ENCODE results near the gene TIMELESS. TPM values are rescaled to one million over a fixed set of nuclear protein-coding genes. Genes with fewer than 3 reads are reported as not detected.

TIMELESS gene
- total and polyA plus RNA-seq, 10 of the 15 experiments (the other 5 are each of a cell fraction or from before 2014, with no cell fraction given): 5.8 to 57.8 (median 31.8) TPM

GRCh38 chr12:56431850-56432249 is 17.4 kb downstream of the TIMELESS start (continued):
- TF ChIP-seq RB1 (IDR thresholded peaks at IDR 0.05; ENCODE audit: borderline replicate concordance): no peak

GRCh38 chr12:56431288-56431687 is 17.9 kb downstream of the TIMELESS start:
- CTCF ChIA-PET: interaction anchor here (0.7 kb wide), 1 partner anchor 353 kb away, joined by 3 read pairs; no protein-coding TSS in a partner anchor
- no peak overlapping the region for H3K27ac ChIP-seq (ENCODE audit: control insufficient read depth, insufficient read depth)
- H3K9ac ChIP-seq (ENCODE audit: control insufficient read depth, insufficient read depth, low read length): no peak overlapping the region
- H2AFZ ChIP-seq (ENCODE audit: control insufficient read depth, low read depth, low read length): no peak overlapping the region
- H3K36me3 ChIP-seq (ENCODE audit: control insufficient read depth in 2 of 2, insufficient read depth in 2 of 2, low read length in 1 of 2): peaks cover 17 to 19% of the 10 kb centered on the region in 2 experiments; a peak in 3 of 4 replicates
- no peaks in the 10 kb centered on the region for H3K27me3 ChIP-seq (replicated peaks in 1 of 2; ENCODE audit: control insufficient read depth in 2 of 2, insufficient read depth in 2 of 2, low read length in 1 of 2)
- TF ChIP-seq GATAD2B (conservative IDR thresholded peaks at IDR 0.05; ENCODE audit: low read depth): no peak
- no peak for TF ChIP-seq POLR2AphosphoS5 (IDR thresholded peaks at IDR 0.05; ENCODE audit: low read length)
- no peak for TF ChIP-seq RFX5 (IDR thresholded peaks at IDR 0.05; ENCODE audit: low read depth, low read length)
- TF ChIP-seq PAX5 (IDR thresholded peaks at IDR 0.05; ENCODE audit: borderline replicate concordance, low read depth, low read length): no peak
- no peak for TF ChIP-seq RB1 (IDR thresholded peaks at IDR 0.05; ENCODE audit: borderline replicate concordance)
- TF ChIP-seq EGR1 (IDR thresholded peaks at IDR 0.05; ENCODE audit: borderline replicate concordance in 1 of 2, low read depth in 2 of 2, low read length in 2 of 2): no peak
- TF ChIP-seq RELB (IDR thresholded peaks at IDR 0.05; ENCODE audit: low read depth): no peak
- TF ChIP-seq SPI1 (IDR thresholded peaks at IDR 0.05; ENCODE audit: borderline replicate concordance, insufficient read depth, low read depth, low read length): no peak
- no peak for TF ChIP-seq RCOR1 (conservative IDR thresholded peaks at IDR 0.05; ENCODE audit: low read depth, low read length)
- no peak for TF ChIP-seq SIX5 (IDR thresholded peaks at IDR 0.05; ENCODE audit: low read depth, low read length, severe bottlenecking)
- no peak for TF ChIP-seq NR2F1 (conservative IDR thresholded peaks at IDR 0.05)
- TF ChIP-seq BCLAF1 (IDR thresholded peaks at IDR 0.05): no peak
- TF ChIP-seq ZBED1 (IDR thresholded peaks at IDR 0.05; ENCODE audit: borderline replicate concordance): no peak
- no peak for TF ChIP-seq REST (IDR thresholded peaks at IDR 0.05; ENCODE audit: low read depth, low read length)
- TF ChIP-seq JUND (IDR thresholded peaks at IDR 0.05; ENCODE audit: low read depth, low read length): no peak
- POLR2A ChIA-PET: no interaction called here
- intact Hi-C loops (cut with micrococcal nuclease; ENCODE audit: unreplicated experiment) (no loop called here), in situ Hi-C loops (cut with MboI) (no loop called here)
- RAD21 ChIA-PET (ENCODE audit: unreplicated experiment): interaction anchor here (1.0 kb wide), 1 partner anchor 33 kb away, joined by 3 read pairs; no protein-coding TSS in a partner anchor
- WGBS (ENCODE audit: insufficient coverage, insufficient replicate concordance, low lambda C conversion rate, missing lambda C conversion rate): 96% methylated on average over 10 of the region's 11 CpGs
- FAIRE-seq (no peak), DNase-seq (ENCODE audit: low read depth, low spot score) (no peak), ATAC-seq (no peak)
- no peaks in the 10 kb centered on the region for H3K4me1 ChIP-seq (ENCODE audit: control insufficient read depth, insufficient read depth, low read length)
- H3K4me3 ChIP-seq: no peak overlapping the region
- no TSS peak for BruUV-seq (replicated peaks)
- no peak overlapping the region for H3K4me2 ChIP-seq (ENCODE audit: control insufficient read depth, insufficient read depth)
- no peaks in the 10 kb centered on the region for H4K20me1 ChIP-seq (ENCODE audit: control insufficient read depth, insufficient read depth)
- SMC1A ChIA-PET (ENCODE audit: uncharacterized antibody, unreplicated experiment): no interaction called here
- H3K9me3 ChIP-seq (replicated peaks; ENCODE audit: control insufficient read depth, insufficient read depth, low read length): no peaks in the 10 kb centered on the region
- no peaks in the 10 kb centered on the region; the same call in 1 of the 2 replicates for H3K79me2 ChIP-seq (ENCODE audit: control insufficient read depth, insufficient read depth, low read length)

Measured in GM12878 (cell line).